SK-N-MC (cell line): ENCODE results near the gene ACER2.

ENCODE experiments used
- EZH2 ChIP-seq: fragments of 200-600 bp; sonication (generic); IDR thresholded peaks from one replicate; pipeline ENCODE4 v1.6.1; 2017; ENCODE audit warnings: antibody characterized with exemption
- FOXP2 ChIP-seq: optimal IDR thresholded peaks from 2 replicates; pipeline ENCODE3; 2011; ENCODE audit warnings: mild to moderate bottlenecking, moderate library complexity; ENCODE audit not compliant: insufficient read depth; ENCODE audit errors: extremely low read length, control extremely low read depth
- POLR2AphosphoS5 ChIP-seq: IDR thresholded peaks from 2 replicates; pipeline ENCODE4 v1.6.1; 2012; ENCODE audit warnings: mild to moderate bottlenecking, low read depth, low read length, borderline replicate concordance

DNA sequence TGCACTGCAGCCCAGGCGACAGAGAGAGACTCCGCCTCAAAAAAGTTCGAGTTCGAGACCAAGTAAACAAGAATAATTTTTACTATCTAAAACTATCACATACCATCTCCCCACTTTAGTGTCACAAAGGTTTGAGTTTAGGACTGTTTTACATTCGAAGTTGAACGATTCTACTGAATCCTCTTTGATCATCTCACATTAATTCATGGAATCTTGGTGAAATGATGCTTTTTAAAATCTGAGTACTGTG is 28.1 kb upstream of the ACER2 start:
- TF ChIP-seq EZH2 (no peak), POLR2AphosphoS5 (no peak), FOXP2 (no peak)
